ENCODE data around the gene ZFAND3. TPM values are rescaled to one million over a fixed set of nuclear protein-coding genes. Genes with fewer than 3 reads are reported as not detected.

Gene ZFAND3
- total and polyA plus RNA-seq, 2 donors (not counting 1 experiment from before 2014, with no cell fraction given): 21.5 to 40.8 TPM

- DNase-seq (ENCODE audit: low read depth in 2 of 2): no peak
- Histone ChIP-seq H3K9me3 (ENCODE audit: control insufficient read depth, insufficient read depth, low read depth, low read length) (no peaks in the 10 kb centered on the region), H2AFZ (ENCODE audit: low read length) (no peak overlapping the region), H3K27ac (ENCODE audit: insufficient read depth, low read length) (no peak overlapping the region), H3K36me3 (ENCODE audit: control insufficient read depth, insufficient read depth, low read length) (no peaks in the 10 kb centered on the region), H3K4me3 (replicated peaks in 1 of 4; ENCODE audit: control extremely low read depth in 1 of 4, insufficient read depth in 1 of 4, low read depth in 3 of 4, low read length in 4 of 4) (no peak overlapping the region), H3K4me1 (ENCODE audit: control insufficient read depth, extremely low read depth, insufficient read depth, low read length) (no peaks in the 10 kb centered on the region), H3K4me2 (ENCODE audit: extremely low read depth, insufficient read depth, low read length) (no peak overlapping the region), H4K20me1 (ENCODE audit: control insufficient read depth, extremely low read depth, insufficient read depth, low read length) (no peaks in the 10 kb centered on the region), H3K27me3 (ENCODE audit: control insufficient read depth, insufficient read depth, low read length) (no peaks in the 10 kb centered on the region), H3K9ac (ENCODE audit: insufficient read depth, low read length) (no peak overlapping the region), H3K79me2 (ENCODE audit: control insufficient read depth, insufficient read depth, low read length) (no peaks in the 10 kb centered on the region)
- no peak for TF ChIP-seq EZH2 (IDR thresholded peaks at IDR 0.05; ENCODE audit: low read length, missing control alignments)
- TF ChIP-seq CTCF (conservative IDR thresholded peaks at IDR 0.05 in 1 of 2, IDR thresholded peaks at IDR 0.05 in 1 of 2; ENCODE audit: low read depth in 1 of 2, low read length in 2 of 2): no peak
These were observed 365.1 kb downstream of the ZFAND3 start for GRCh38 chr6:38184585-38185080.

DNA sequence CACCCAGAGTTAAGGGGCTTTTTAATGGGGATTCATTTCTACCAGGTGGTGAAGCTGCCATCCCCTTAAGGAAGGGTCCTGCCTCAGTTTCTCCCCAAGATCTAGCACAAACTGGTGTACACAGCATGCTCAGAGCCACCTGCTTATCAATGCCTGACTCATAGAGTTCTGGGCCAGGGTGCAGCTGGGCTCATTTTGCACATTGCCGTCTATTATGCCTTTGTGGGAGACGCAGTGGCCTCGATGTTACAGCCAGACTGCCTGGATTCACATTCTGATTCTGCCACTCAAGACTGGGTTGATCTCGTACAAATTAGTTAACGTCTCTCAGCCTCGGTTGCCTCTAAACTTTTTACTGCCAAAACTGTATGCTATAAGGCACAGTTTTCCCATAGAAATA lies 365.7 kb downstream of the ZFAND3 start:
- Histone ChIP-seq H3K4me1 (ENCODE audit: control insufficient read depth, extremely low read depth, insufficient read depth, low read length) (no peaks in the 10 kb centered on the region), H3K9me3 (ENCODE audit: control insufficient read depth, insufficient read depth, low read depth, low read length) (no peaks in the 10 kb centered on the region), H3K27ac (ENCODE audit: insufficient read depth, low read length) (no peak overlapping the region), H2AFZ (ENCODE audit: low read length) (no peak overlapping the region), H3K79me2 (ENCODE audit: control insufficient read depth, insufficient read depth, low read length) (no peaks in the 10 kb centered on the region), H3K9ac (ENCODE audit: insufficient read depth, low read length) (no peak overlapping the region), H3K4me3 (replicated peaks in 1 of 4; ENCODE audit: control extremely low read depth in 1 of 4, insufficient read depth in 1 of 4, low read depth in 3 of 4, low read length in 4 of 4) (no peak overlapping the region), H3K4me2 (ENCODE audit: extremely low read depth, insufficient read depth, low read length) (no peak overlapping the region), H4K20me1 (ENCODE audit: control insufficient read depth, extremely low read depth, insufficient read depth, low read length) (no peaks in the 10 kb centered on the region), H3K36me3 (ENCODE audit: control insufficient read depth, insufficient read depth, low read length) (no peaks in the 10 kb centered on the region), H3K27me3 (ENCODE audit: control insufficient read depth, insufficient read depth, low read length) (no peaks in the 10 kb centered on the region)
- no peak for DNase-seq (ENCODE audit: low read depth in 2 of 2)
- TF ChIP-seq EZH2 (IDR thresholded peaks at IDR 0.05; ENCODE audit: low read length, missing control alignments) (no peak), CTCF (conservative IDR thresholded peaks at IDR 0.05 in 1 of 2, IDR thresholded peaks at IDR 0.05 in 1 of 2; ENCODE audit: low read depth in 1 of 2, low read length in 2 of 2) (no peak)

DNA sequence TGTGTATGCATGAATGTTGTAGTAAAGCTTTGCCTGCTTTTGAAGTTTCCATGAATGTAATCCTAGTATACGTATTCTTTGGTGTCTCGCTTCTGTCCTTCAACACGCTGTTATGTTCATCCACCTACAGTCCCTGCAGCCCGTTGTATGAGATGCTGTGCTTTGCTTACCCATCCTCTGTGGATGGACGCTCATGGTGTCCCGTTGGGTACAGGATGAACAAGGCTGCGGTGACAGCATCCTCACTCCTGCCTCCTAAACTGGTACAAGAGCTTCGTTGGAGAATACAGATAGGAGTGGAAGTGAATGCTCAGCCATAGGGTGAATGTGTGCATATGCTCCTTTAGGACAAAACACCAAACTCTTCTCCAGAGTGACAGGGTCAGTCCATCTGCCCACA lies 366.2 kb downstream of the ZFAND3 start:
- Histone ChIP-seq H3K9ac (ENCODE audit: insufficient read depth, low read length) (no peak overlapping the region), H3K79me2 (ENCODE audit: control insufficient read depth, insufficient read depth, low read length) (no peaks in the 10 kb centered on the region), H3K9me3 (ENCODE audit: control insufficient read depth, insufficient read depth, low read depth, low read length) (no peaks in the 10 kb centered on the region), H2AFZ (ENCODE audit: low read length) (no peak overlapping the region), H3K4me1 (ENCODE audit: control insufficient read depth, extremely low read depth, insufficient read depth, low read length) (no peaks in the 10 kb centered on the region), H3K27me3 (ENCODE audit: control insufficient read depth, insufficient read depth, low read length) (no peaks in the 10 kb centered on the region), H3K4me3 (replicated peaks in 1 of 4; ENCODE audit: control extremely low read depth in 1 of 4, insufficient read depth in 1 of 4, low read depth in 3 of 4, low read length in 4 of 4) (no peak overlapping the region), H3K36me3 (ENCODE audit: control insufficient read depth, insufficient read depth, low read length) (no peaks in the 10 kb centered on the region), H3K27ac (ENCODE audit: insufficient read depth, low read length) (no peak overlapping the region), H4K20me1 (ENCODE audit: control insufficient read depth, extremely low read depth, insufficient read depth, low read length) (no peaks in the 10 kb centered on the region), H3K4me2 (ENCODE audit: extremely low read depth, insufficient read depth, low read length) (no peak overlapping the region)
- no peak for TF ChIP-seq CTCF (conservative IDR thresholded peaks at IDR 0.05 in 1 of 2, IDR thresholded peaks at IDR 0.05 in 1 of 2; ENCODE audit: low read depth in 1 of 2, low read length in 2 of 2)
- no peak for TF ChIP-seq EZH2 (IDR thresholded peaks at IDR 0.05; ENCODE audit: low read length, missing control alignments)
- DNase-seq (ENCODE audit: low read depth in 2 of 2): no peak

Data from fibroblast of lung (primary cell).